ENCODE data around the gene GCNA. TPM values are rescaled to one million over a fixed set of nuclear protein-coding genes. Genes with fewer than 3 reads are reported as not detected.
"Not testable (repeated sequence)": the region's sequence is repeated elsewhere in the genome, so short reads cannot be mapped to it uniquely, and the experiment has no call there.

The GCNA gene
- total and polyA plus RNA-seq, 7 donors = 0.98 to 9.1 (median 3.7) TPM

GRCh38 chrX:71638409-71638808 lies 60.2 kb downstream of the GCNA start:
- Histone ChIP-seq H3K4me1 (peaks cover 6% of the 10 kb centered on the region), H3K9me3 (no peaks in the 10 kb centered on the region), H3K27me3 (ENCODE audit: insufficient read depth in 3 of 3, low read length in 2 of 3) (no peaks in the 10 kb centered on the region), H3K36me3 (ENCODE audit: insufficient read depth in 1 of 2, low read depth in 1 of 2) (no peaks in the 10 kb centered on the region), H3K27ac (no peak overlapping the region), H3K4me3 (no peak overlapping the region)
- 78 to 89% (median 85%) methylated on average over 4 of the region's 4 CpGs for WGBS, 3 donors
- no peak for TF ChIP-seq CTCF (IDR thresholded peaks at IDR 0.05)
- intact Hi-C loops (cut with DNase I) = no loop called here
- no peak for ATAC-seq
- DNase-seq = no peak

GRCh38 chrX:71640002-71640401 lies 61.8 kb downstream of the GCNA start:
- no peaks in the 10 kb centered on the region for H3K27me3 ChIP-seq (ENCODE audit: insufficient read depth in 3 of 3, low read length in 2 of 3)
- DNase-seq (no peak), ATAC-seq (no peak)
- 79 to 98% (median 92%) methylated on average over 4 of the region's 4 CpGs for WGBS, 3 donors
- no peak overlapping the region for H3K27ac ChIP-seq
- intact Hi-C loops (cut with DNase I) = no loop called here
- no peak for TF ChIP-seq CTCF (IDR thresholded peaks at IDR 0.05)
- no peaks in the 10 kb centered on the region for H3K36me3 ChIP-seq (ENCODE audit: insufficient read depth in 1 of 2, low read depth in 1 of 2)
- no peaks in the 10 kb centered on the region for H3K9me3 ChIP-seq
- peaks cover 6% of the 10 kb centered on the region for H3K4me1 ChIP-seq
- H3K4me3 ChIP-seq = no peak overlapping the region

DNA sequence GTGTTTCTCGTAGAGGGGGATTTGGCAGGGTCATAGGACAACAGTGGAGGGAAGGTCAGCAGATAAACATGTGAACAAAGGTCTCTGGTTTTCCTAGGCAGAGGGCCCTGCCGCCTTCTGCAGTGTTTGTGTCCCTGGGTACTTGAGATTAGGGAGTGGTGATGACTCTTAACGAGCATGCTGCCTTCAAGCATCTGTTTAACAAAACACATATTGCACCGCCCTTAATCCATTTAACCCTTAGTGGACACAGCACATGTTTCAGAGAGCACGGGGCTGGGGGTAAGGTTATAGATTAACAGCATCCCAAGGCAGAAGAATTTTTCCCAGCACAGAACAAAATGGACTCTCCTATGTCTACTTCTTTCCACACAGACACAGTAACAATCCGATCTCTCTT lies 66.2 kb downstream of the GCNA start:
- H3K4me3 ChIP-seq; H3K9me3 ChIP-seq; H3K4me1 ChIP-seq; intact Hi-C loops (cut with DNase I); H3K27me3 ChIP-seq (ENCODE audit: insufficient read depth in 3 of 3, low read length in 2 of 3); H3K36me3 ChIP-seq (ENCODE audit: insufficient read depth in 1 of 2, low read depth in 1 of 2); ATAC-seq; H3K27ac ChIP-seq; DNase-seq: not testable (repeated sequence)
- WGBS, 3 donors = 60 to 81% (median 60%) methylated on average over 4 to 5 of the region's 6 CpGs

DNA sequence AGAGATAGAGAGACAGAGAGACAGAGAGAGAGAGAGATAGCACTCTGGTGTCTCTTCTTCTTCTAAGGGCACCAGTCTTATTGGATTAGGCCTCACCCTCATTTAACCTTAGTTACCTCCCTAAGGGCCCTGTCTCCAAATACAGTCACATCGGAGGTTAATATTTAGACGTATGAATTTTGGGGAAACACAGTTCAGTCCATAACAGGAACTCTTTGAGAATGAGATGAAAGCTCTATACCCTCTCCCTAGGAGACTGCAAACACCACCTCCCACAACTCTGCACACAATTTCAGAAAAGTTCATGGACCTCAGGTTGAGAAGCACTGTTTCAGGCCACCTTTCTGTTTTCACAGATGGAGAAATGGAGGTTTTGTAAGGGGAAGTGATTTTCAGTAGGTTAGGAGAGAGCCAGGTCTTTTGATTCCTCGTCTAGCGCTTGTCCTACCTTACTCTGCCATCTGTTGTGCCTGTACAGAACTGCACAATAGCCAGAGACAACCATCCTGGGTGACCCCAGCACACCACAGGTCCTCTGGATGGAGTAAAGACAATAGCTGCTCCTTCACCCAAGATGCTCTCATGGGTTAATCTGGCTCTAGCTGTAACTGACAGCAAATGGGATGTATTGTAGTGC lies 72.2 kb downstream of the GCNA start:
- WGBS, 3 donors = 40 to 66% (median 54%) methylated on average over 4 of the region's 4 CpGs
- TF ChIP-seq CTCF (IDR thresholded peaks at IDR 0.05) = peak; percentile 32
- intact Hi-C loops (cut with DNase I) = no loop called here
- peak; percentile 72 to 91 (median 90) for ATAC-seq
- no peak for DNase-seq
- Histone ChIP-seq H3K9me3 (no peaks in the 10 kb centered on the region), H3K27me3 (ENCODE audit: insufficient read depth in 3 of 3, low read length in 2 of 3) (no peaks in the 10 kb centered on the region), H3K36me3 (ENCODE audit: insufficient read depth in 1 of 2, low read depth in 1 of 2) (no peaks in the 10 kb centered on the region), H3K27ac (no peak overlapping the region), H3K4me3 (no peak overlapping the region), H3K4me1 (no peaks in the 10 kb centered on the region)

DNA sequence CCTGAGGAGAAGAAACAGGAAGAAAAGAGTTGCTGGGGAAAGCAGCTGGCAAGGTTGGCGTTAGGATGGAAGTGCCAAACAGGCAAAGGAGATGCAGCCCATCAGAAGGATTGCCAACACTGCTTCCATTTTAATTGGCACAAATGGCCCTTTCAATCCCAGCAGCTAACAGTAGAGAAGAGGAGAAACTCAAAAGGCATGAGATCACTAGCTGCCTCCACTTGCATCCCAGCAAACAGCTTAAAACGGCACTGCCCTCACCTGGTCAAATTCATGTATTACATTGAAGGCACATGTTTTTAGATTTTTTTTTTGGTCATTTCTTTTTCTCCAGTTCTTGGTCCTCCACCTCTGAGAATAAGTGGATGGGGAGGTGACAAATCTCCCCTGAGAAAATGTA lies 74.2 kb downstream of the GCNA start:
- 26 to 35% (median 33%) methylated on average over 2 of the region's 2 CpGs for WGBS, 3 donors
- no peak for DNase-seq
- ATAC-seq = peak; percentile 51 to 76 (median 67)
- peak; percentile 59 for TF ChIP-seq CTCF (IDR thresholded peaks at IDR 0.05)
- Histone ChIP-seq H3K36me3 (ENCODE audit: insufficient read depth in 1 of 2, low read depth in 1 of 2) (no peaks in the 10 kb centered on the region), H3K27ac (no peak overlapping the region), H3K4me3 (no peak overlapping the region), H3K9me3 (no peaks in the 10 kb centered on the region), H3K4me1 (no peaks in the 10 kb centered on the region), H3K27me3 (ENCODE audit: insufficient read depth in 3 of 3, low read length in 2 of 3) (no peaks in the 10 kb centered on the region)
- intact Hi-C loops (cut with DNase I) = no loop called here
